ENCODE results near the gene SLCO2A1.

Gene SLCO2A1

GRCh38 chr3:133988631-133989161 lies 41.0 kb downstream of the SLCO2A1 start:
- no peak for DNase-seq (ENCODE audit: low read depth)
- no peak overlapping the region for H3K4me3 ChIP-seq (ENCODE audit: low read depth, low read length)

GRCh38 chr3:133987948-133988484 lies 41.7 kb downstream of the SLCO2A1 start:
- DNase-seq (ENCODE audit: low read depth): no peak

GRCh38 chr3:133987136-133987535 lies 42.6 kb downstream of the SLCO2A1 start:
- H3K4me3 ChIP-seq (ENCODE audit: low read depth, low read length): no peak overlapping the region
- DNase-seq (ENCODE audit: low read depth): no peak

More at GRCh38 chr3:133987948-133988484, 41.7 kb downstream of the SLCO2A1 start:
- no peak overlapping the region for H3K4me3 ChIP-seq (ENCODE audit: low read depth, low read length)

GRCh38 chr3:133986311-133986710 lies 43.4 kb downstream of the SLCO2A1 start:
- no peak for DNase-seq (ENCODE audit: low read depth)
- no peak overlapping the region for H3K4me3 ChIP-seq (ENCODE audit: low read depth, low read length)

GRCh38 chr3:133984975-133985374 lies 44.8 kb downstream of the SLCO2A1 start:
- no peak overlapping the region for H3K4me3 ChIP-seq (ENCODE audit: low read depth, low read length)
- DNase-seq (ENCODE audit: low read depth): no peak

GRCh38 chr3:133983576-133984560 lies 45.9 kb downstream of the SLCO2A1 start:
- no peak for DNase-seq (ENCODE audit: low read depth)
- H3K4me3 ChIP-seq (ENCODE audit: low read depth, low read length): no peak overlapping the region

GRCh38 chr3:133983126-133983525 lies 46.6 kb downstream of the SLCO2A1 start:
- H3K4me3 ChIP-seq (ENCODE audit: low read depth, low read length): no peak overlapping the region

GRCh38 chr3:133980550-133980949 lies 49.2 kb downstream of the SLCO2A1 start:
- DNase-seq (ENCODE audit: low read depth): no peak

More at GRCh38 chr3:133983126-133983525, 46.6 kb downstream of the SLCO2A1 start:
- DNase-seq (ENCODE audit: low read depth): no peak

GRCh38 chr3:133980035-133980434 lies 49.7 kb downstream of the SLCO2A1 start:
- no peak overlapping the region for H3K4me3 ChIP-seq (ENCODE audit: low read depth, low read length)
- DNase-seq (ENCODE audit: low read depth): no peak

More at GRCh38 chr3:133980550-133980949, 49.2 kb downstream of the SLCO2A1 start:
- H3K4me3 ChIP-seq (ENCODE audit: low read depth, low read length): no peak overlapping the region

GRCh38 chr3:133979553-133979952 lies 50.2 kb downstream of the SLCO2A1 start:
- DNase-seq (ENCODE audit: low read depth): no peak

GRCh38 chr3:133977568-133977967 lies 52.2 kb downstream of the SLCO2A1 start:
- no peak for DNase-seq (ENCODE audit: low read depth)

More at GRCh38 chr3:133979553-133979952, 50.2 kb downstream of the SLCO2A1 start:
- H3K4me3 ChIP-seq (ENCODE audit: low read depth, low read length): no peak overlapping the region

GRCh38 chr3:133973249-133973980 lies 56.3 kb downstream of the SLCO2A1 start:
- no peak for DNase-seq (ENCODE audit: low read depth)

More at GRCh38 chr3:133977568-133977967, 52.2 kb downstream of the SLCO2A1 start:
- no peak overlapping the region for H3K4me3 ChIP-seq (ENCODE audit: low read depth, low read length)

GRCh38 chr3:133972156-133972555 lies 57.6 kb downstream of the SLCO2A1 start:
- DNase-seq (ENCODE audit: low read depth): no peak
- H3K4me3 ChIP-seq (ENCODE audit: low read depth, low read length): no peak overlapping the region

More at GRCh38 chr3:133973249-133973980, 56.3 kb downstream of the SLCO2A1 start:
- H3K4me3 ChIP-seq (ENCODE audit: low read depth, low read length): no peak overlapping the region

- DNase-seq (ENCODE audit: low read depth): no peak
- H3K4me3 ChIP-seq (ENCODE audit: low read depth, low read length): no peak overlapping the region
These were observed 58.8 kb downstream of the SLCO2A1 start for GRCh38 chr3:133970916-133971315.

- DNase-seq (ENCODE audit: low read depth): no peak
- H3K4me3 ChIP-seq (ENCODE audit: low read depth, low read length): no peak overlapping the region
These were observed 59.4 kb downstream of the SLCO2A1 start for GRCh38 chr3:133970339-133970738.

- no peak overlapping the region for H3K4me3 ChIP-seq (ENCODE audit: low read depth, low read length)
- DNase-seq (ENCODE audit: low read depth): no peak
These were observed 61.5 kb downstream of the SLCO2A1 start for GRCh38 chr3:133967992-133968892.

- DNase-seq (ENCODE audit: low read depth): no peak
- no peak overlapping the region for H3K4me3 ChIP-seq (ENCODE audit: low read depth, low read length)
These were observed 62.8 kb downstream of the SLCO2A1 start for GRCh38 chr3:133966954-133967353.

- DNase-seq (ENCODE audit: low read depth): no peak
- H3K4me3 ChIP-seq (ENCODE audit: low read depth, low read length): no peak overlapping the region
These were observed 63.8 kb downstream of the SLCO2A1 start for GRCh38 chr3:133965906-133966305.

Measured in skeletal muscle cell (primary cell).